Hepatocyte (in vitro differentiated cells): ENCODE data around the gene TBX15. TPM values are rescaled to one million over a fixed set of nuclear protein-coding genes. Genes with fewer than 3 reads are reported as not detected.
"Not testable (repeated sequence)": the region's sequence is repeated elsewhere in the genome, so short reads cannot be mapped to it uniquely, and the experiment has no call there.

Experiments used
- DNase-seq: peaks from one replicate; pipeline ENCODE4 v3.0.0-alpha.2; 2016; ENCODE audit warnings: low spot score
- H2AFZ ChIP-seq: fragments of 200-600 bp; sonication (generic); 2 replicates; pipeline ENCODE4 v1.6.0; 2016; ENCODE audit warnings: antibody characterized with exemption, mild to moderate bottlenecking
- H3K27ac ChIP-seq: fragments of 200-600 bp; sonication (generic); 2 replicates; pipeline ENCODE4 v1.5.1; 2016; ENCODE audit warnings: mild to moderate bottlenecking
- H3K27me3 ChIP-seq: fragments of 200-600 bp; sonication (generic); 2 replicates; pipeline ENCODE4 v1.6.1; 2016
- H3K36me3 ChIP-seq: fragments of 200-600 bp; sonication (generic); replicated peaks from 2 replicates; pipeline ENCODE4 v1.5.1; 2016; ENCODE audit warnings: low read depth; ENCODE audit not compliant: insufficient read depth
- H3K4me1 ChIP-seq: fragments of 200-600 bp; sonication (generic); 2 replicates; pipeline ENCODE4 v1.5.1; 2016; ENCODE audit warnings: mild to moderate bottlenecking, moderate library complexity; ENCODE audit not compliant: insufficient read depth
- H3K4me2 ChIP-seq: fragments of 200-600 bp; sonication (generic); 2 replicates; pipeline ENCODE4 v1.6.0; 2016
- H3K4me3 ChIP-seq: fragments of 200-600 bp; sonication (generic); 2 replicates; pipeline ENCODE4 v1.5.1; 2016; ENCODE audit warnings: mild to moderate bottlenecking
- H3K79me2 ChIP-seq: fragments of 200-600 bp; sonication (generic); 2 replicates; pipeline ENCODE4 v1.6.0; 2017; ENCODE audit warnings: mild to moderate bottlenecking
- H3K9me2 ChIP-seq: fragments of 200-600 bp; sonication (generic); replicated peaks from 2 replicates; pipeline ENCODE4 v1.6.0; 2017; ENCODE audit warnings: mild to moderate bottlenecking; ENCODE audit not compliant: insufficient read depth
- H3K9me3 ChIP-seq: fragments of 200-600 bp; sonication (generic); 2 replicates; pipeline ENCODE4 v1.5.1; 2016; ENCODE audit warnings: low read depth, mild to moderate bottlenecking
- H4K20me1 ChIP-seq: fragments of 200-600 bp; sonication (generic); 2 replicates; pipeline ENCODE4 v1.6.0; 2016; ENCODE audit warnings: mild to moderate bottlenecking; ENCODE audit not compliant: insufficient read depth, poor library complexity, severe bottlenecking
- EZH2 ChIP-seq: fragments of 200-600 bp; sonication (generic); IDR thresholded peaks from 2 replicates; pipeline ENCODE4 v1.6.1; 2016; ENCODE audit warnings: antibody characterized with exemption, mild to moderate bottlenecking, borderline replicate concordance
- EZH2phosphoT487 ChIP-seq: fragments of 200-600 bp; sonication (generic); IDR thresholded peaks from one replicate; pipeline ENCODE4 v1.6.1; 2018; ENCODE audit warnings: antibody characterized with exemption, mild to moderate bottlenecking, low read depth, moderate library complexity; ENCODE audit not compliant: unreplicated experiment, severe bottlenecking
- WGBS: methylation state at CpG from one replicate; pipeline ENCODE4 v1.1.6; 2016; ENCODE audit warnings: low lambda C conversion rate; ENCODE audit errors: missing lambda C conversion rate; 5-methylcytosine and 5-hydroxymethylcytosine counted together
- polyA plus RNA-seq: library from polyadenylated mRNA; unstranded; fragments of >200 nt; fragmentation: Nextera tagmentation; extraction: Ambion mirVana; gene quantifications from 2 replicates; pipeline ENCODE4 v1.2.1, GENCODE V29; 2016
- total RNA-seq: library from RNA; depleted of rRNA; stranded (reverse); fragments of >200 nt; gene quantifications from 2 replicates; pipeline ENCODE4 v1.2.3, GENCODE V29; 2014
- TF ChIP-seq, protein P1 (sequence below): fragments of 200-600 bp; sonication (generic); IDR thresholded peaks from 2 replicates; pipeline ENCODE4 v1.5.1; 2016; ENCODE audit warnings: antibody characterized with exemption, mild to moderate bottlenecking; ENCODE audit not compliant: poor library complexity

Gene TBX15
- total and polyA plus RNA-seq, 2 experiments from 2014 or later: 1.6 to 3.8 TPM

GRCh38 chr1:118958140-118958539 is 30.0 kb downstream of the TBX15 start:
- no peak overlapping the region for H3K4me3 ChIP-seq
- no peaks in the 10 kb centered on the region for H4K20me1 ChIP-seq
- WGBS: 94% methylated on average over 3 of the region's 3 CpGs
- TF ChIP-seq EZH2phosphoT487 (no peak), EZH2 (no peak)
- TF ChIP-seq, protein P1, sequence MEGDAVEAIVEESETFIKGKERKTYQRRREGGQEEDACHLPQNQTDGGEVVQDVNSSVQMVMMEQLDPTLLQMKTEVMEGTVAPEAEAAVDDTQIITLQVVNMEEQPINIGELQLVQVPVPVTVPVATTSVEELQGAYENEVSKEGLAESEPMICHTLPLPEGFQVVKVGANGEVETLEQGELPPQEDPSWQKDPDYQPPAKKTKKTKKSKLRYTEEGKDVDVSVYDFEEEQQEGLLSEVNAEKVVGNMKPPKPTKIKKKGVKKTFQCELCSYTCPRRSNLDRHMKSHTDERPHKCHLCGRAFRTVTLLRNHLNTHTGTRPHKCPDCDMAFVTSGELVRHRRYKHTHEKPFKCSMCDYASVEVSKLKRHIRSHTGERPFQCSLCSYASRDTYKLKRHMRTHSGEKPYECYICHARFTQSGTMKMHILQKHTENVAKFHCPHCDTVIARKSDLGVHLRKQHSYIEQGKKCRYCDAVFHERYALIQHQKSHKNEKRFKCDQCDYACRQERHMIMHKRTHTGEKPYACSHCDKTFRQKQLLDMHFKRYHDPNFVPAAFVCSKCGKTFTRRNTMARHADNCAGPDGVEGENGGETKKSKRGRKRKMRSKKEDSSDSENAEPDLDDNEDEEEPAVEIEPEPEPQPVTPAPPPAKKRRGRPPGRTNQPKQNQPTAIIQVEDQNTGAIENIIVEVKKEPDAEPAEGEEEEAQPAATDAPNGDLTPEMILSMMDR: no peak
- no peaks in the 10 kb centered on the region for H3K79me2 ChIP-seq
- H3K36me3 ChIP-seq: no peaks in the 10 kb centered on the region
- no peaks in the 10 kb centered on the region for H3K9me3 ChIP-seq
- H3K27ac ChIP-seq: peak overlapping the region; percentile 92
- no peaks in the 10 kb centered on the region for H3K27me3 ChIP-seq
- no peaks in the 10 kb centered on the region for H3K9me2 ChIP-seq
- peaks cover 12% of the 10 kb centered on the region for H3K4me1 ChIP-seq
- H2AFZ ChIP-seq: no peak overlapping the region
- H3K4me2 ChIP-seq: no peak overlapping the region
- DNase-seq: peak; percentile 27

DNA sequence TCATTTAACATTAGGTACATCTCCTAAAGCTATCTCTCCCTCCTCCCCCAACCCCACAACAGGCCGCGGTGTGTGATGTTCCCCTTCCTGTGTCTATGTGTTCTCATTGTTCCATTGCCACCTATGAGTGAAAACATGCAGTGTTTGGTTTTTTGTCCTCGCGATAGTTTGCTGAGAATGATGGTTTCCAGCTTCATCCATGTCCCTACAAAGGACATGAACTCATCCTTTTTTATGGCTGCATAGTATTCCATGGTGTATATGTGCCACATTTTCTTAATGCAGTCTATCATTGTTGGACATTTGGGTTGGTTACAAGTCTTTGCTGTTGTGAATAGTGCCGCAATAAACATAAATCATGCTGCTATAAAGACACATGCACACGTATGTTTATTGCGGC is 30.6 kb downstream of the TBX15 start:
- not testable (repeated sequence) for H3K79me2 ChIP-seq, H3K9me3 ChIP-seq, H3K27ac ChIP-seq, DNase-seq, H3K27me3 ChIP-seq, H2AFZ ChIP-seq, H3K4me3 ChIP-seq, H3K36me3 ChIP-seq, H3K9me2 ChIP-seq, H3K4me2 ChIP-seq, H4K20me1 ChIP-seq
- WGBS: 99% methylated on average over 7 of the region's 7 CpGs
- peaks cover 12% of the 10 kb centered on the region for H3K4me1 ChIP-seq

- Histone ChIP-seq H3K79me2 (no peaks in the 10 kb centered on the region), H3K27me3 (no peaks in the 10 kb centered on the region), H3K9me2 (no peaks in the 10 kb centered on the region), H3K27ac (no peak overlapping the region), H2AFZ (no peak overlapping the region), H3K9me3 (no peaks in the 10 kb centered on the region), H4K20me1 (no peaks in the 10 kb centered on the region), H3K4me3 (no peak overlapping the region), H3K4me1 (peaks cover 3% of the 10 kb centered on the region), H3K4me2 (no peak overlapping the region), H3K36me3 (no peaks in the 10 kb centered on the region)
- DNase-seq: no peak
- TF ChIP-seq, protein P1: no peak
- no peak for TF ChIP-seq EZH2
- no peak for TF ChIP-seq EZH2phosphoT487
- WGBS: 70% methylated on average over 3 of the region's 3 CpGs
Measured at GRCh38 chr1:118954301-118954905, 33.7 kb downstream of the TBX15 start.

- no peaks in the 10 kb centered on the region for H4K20me1 ChIP-seq
- no peak overlapping the region for H3K4me2 ChIP-seq
- no peaks in the 10 kb centered on the region for H3K79me2 ChIP-seq
- H3K9me2 ChIP-seq: no peaks in the 10 kb centered on the region
- no peaks in the 10 kb centered on the region for H3K27me3 ChIP-seq
- no peak for DNase-seq
- H3K4me3 ChIP-seq: no peak overlapping the region
- no peak overlapping the region for H2AFZ ChIP-seq
- peaks cover 12% of the 10 kb centered on the region for H3K4me1 ChIP-seq
- no peaks in the 10 kb centered on the region for H3K36me3 ChIP-seq
- no peak overlapping the region for H3K27ac ChIP-seq
- WGBS: 94% methylated on average over 2 of the region's 2 CpGs
- H3K9me3 ChIP-seq: no peaks in the 10 kb centered on the region
- TF ChIP-seq EZH2: no peak
- TF ChIP-seq, protein P1: no peak
Measured at GRCh38 chr1:118951270-118951936, 36.7 kb downstream of the TBX15 start.
